Activated T-helper 1 cell treated with anti-CD3 and anti-CD28 coated beads, Interleukin-2, amount 50 U/mL, for 16 hours (primary cell): ENCODE results near the gene CARTPT.

Experiments
- DNase-seq, 2 donors: peaks; one replicate each; pipeline ENCODE4 v3.0.0-alpha.2; 2020; ENCODE audit warnings: low read depth in 1 of 2, low spot score in 1 of 2

Gene CARTPT

GRCh38 chr5:71719063-71719964, at the start of gene CARTPT:
Gene CARTPT, plus strand, starts transcription at chr5:71719275. Its CDS starts 19 bp downstream, at chr5:71719294.
- DNase-seq, result no peak

- no peak for DNase-seq
These were observed 41.1 kb upstream of the CARTPT start for GRCh38 chr5:71677977-71678376.

GRCh38 chr5:71679714-71680113, 39.4 kb upstream of the CARTPT start:
- DNase-seq, result no peak

- no peak for DNase-seq
These were observed 38.6 kb upstream of the CARTPT start for GRCh38 chr5:71680510-71680909.

- DNase-seq, result no peak
These were observed 37.8 kb upstream of the CARTPT start for GRCh38 chr5:71681296-71681695.

- no peak for DNase-seq
These were observed 34.8 kb upstream of the CARTPT start for GRCh38 chr5:71684309-71684708.

GRCh38 chr5:71693828-71694427, 25.1 kb upstream of the CARTPT start:
- DNase-seq, result no peak

GRCh38 chr5:71695071-71695470, 24.0 kb upstream of the CARTPT start:
- no peak for DNase-seq

GRCh38 chr5:71695595-71695994, 23.5 kb upstream of the CARTPT start:
- DNase-seq, result no peak

- no peak for DNase-seq
These were observed 21.1 kb upstream of the CARTPT start for GRCh38 chr5:71697967-71698366.

- no peak for DNase-seq
These were observed 19.8 kb upstream of the CARTPT start for GRCh38 chr5:71699233-71699632.

- no peak for DNase-seq
These were observed 19.3 kb upstream of the CARTPT start for GRCh38 chr5:71699751-71700150.

GRCh38 chr5:71700803-71701202, 18.3 kb upstream of the CARTPT start:
- no peak for DNase-seq

GRCh38 chr5:71701407-71701806, 17.7 kb upstream of the CARTPT start:
- DNase-seq, result no peak

- DNase-seq, result no peak
These were observed 15.1 kb upstream of the CARTPT start for GRCh38 chr5:71703941-71704340.

- no peak for DNase-seq
These were observed 13.7 kb upstream of the CARTPT start for GRCh38 chr5:71705421-71705820.

- DNase-seq, result no peak
These were observed 12.2 kb upstream of the CARTPT start for GRCh38 chr5:71706906-71707305.

GRCh38 chr5:71711610-71712009, 7.5 kb upstream of the CARTPT start:
- no peak for DNase-seq

GRCh38 chr5:71714911-71715310, 4.2 kb upstream of the CARTPT start:
- no peak for DNase-seq

GRCh38 chr5:71727978-71728377, 8.9 kb downstream of the CARTPT start:
- no peak for DNase-seq

- DNase-seq, result no peak
These were observed 11.9 kb downstream of the CARTPT start for GRCh38 chr5:71731015-71731414.

- DNase-seq, result no peak
These were observed 12.9 kb downstream of the CARTPT start for GRCh38 chr5:71732011-71732410.

GRCh38 chr5:71734141-71734540, 15.1 kb downstream of the CARTPT start:
- DNase-seq, result no peak
